A549 (cell line): ENCODE measurements around the gene CLTCL1.
"Not testable (repeated sequence)": the region's sequence is repeated elsewhere in the genome, so short reads cannot be mapped to it uniquely, and the experiment has no call there.

Experiments
- BHLHE40 ChIP-seq: IDR thresholded peaks from 2 replicates; pipeline ENCODE4 v1.6.1; 2012; ENCODE audit warnings: low read depth, low read length, inconsistent platforms
- MAZ ChIP-seq: fragments of 150-350 bp; IDR thresholded peaks from 2 replicates; pipeline ENCODE4 v1.6.1; 2014; ENCODE audit warnings: antibody characterized with exemption, low read depth, low read length, borderline replicate concordance
- POLR2A ChIP-seq: IDR thresholded peaks from 2 replicates; pipeline ENCODE4 v1.6.1; 2012; ENCODE audit warnings: mild to moderate bottlenecking, low read length
- RAD21 ChIP-seq, 2 experiments: fragments of >200 bp in 1 of 2; sonication (Bioruptor Twin) in 1 of 2; formaldehyde crosslinking in 1 of 2; IDR thresholded peaks in 1 of 2; conservative IDR thresholded peaks in 1 of 2; 2 replicates in 1 of 2; 3 replicates in 1 of 2; pipeline ENCODE4 v1.6.1; 2012 to 2018; ENCODE audit warnings: inconsistent platforms in 1 of 2
- TF ChIP-seq, protein P1 (sequence below): fragments of 250-450 bp; sonication (Bioruptor Pico); IDR thresholded peaks from 2 replicates; pipeline ENCODE4 v1.5.0; 2021; ENCODE audit warnings: mild to moderate bottlenecking, moderate library complexity, borderline replicate concordance

DNA sequence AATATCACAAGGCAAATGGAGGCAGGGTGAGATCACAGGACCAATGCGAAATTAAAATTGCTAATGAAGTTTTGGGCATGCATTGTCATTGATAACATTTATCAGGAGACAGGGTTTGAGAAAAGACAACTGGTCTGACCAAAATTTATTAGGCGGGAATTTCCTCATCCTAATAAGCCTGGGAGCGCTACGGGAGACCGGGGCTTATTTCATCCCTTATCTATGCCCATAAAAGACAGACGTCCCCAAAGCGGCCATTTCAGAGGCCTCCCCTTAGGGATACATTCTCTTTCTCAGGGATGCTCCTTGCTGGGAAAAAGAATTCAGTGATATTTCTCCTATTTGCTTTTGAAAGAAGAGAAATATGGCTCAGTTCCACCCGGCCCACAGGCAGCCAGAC lies 28.6 kb upstream of the CLTCL1 start:
- not testable (repeated sequence) for TF ChIP-seq MAZ; POLR2A; RAD21 (conservative IDR thresholded peaks at IDR 0.05 in 1 of 2, IDR thresholded peaks at IDR 0.05 in 1 of 2); BHLHE40
- TF ChIP-seq, protein P1, sequence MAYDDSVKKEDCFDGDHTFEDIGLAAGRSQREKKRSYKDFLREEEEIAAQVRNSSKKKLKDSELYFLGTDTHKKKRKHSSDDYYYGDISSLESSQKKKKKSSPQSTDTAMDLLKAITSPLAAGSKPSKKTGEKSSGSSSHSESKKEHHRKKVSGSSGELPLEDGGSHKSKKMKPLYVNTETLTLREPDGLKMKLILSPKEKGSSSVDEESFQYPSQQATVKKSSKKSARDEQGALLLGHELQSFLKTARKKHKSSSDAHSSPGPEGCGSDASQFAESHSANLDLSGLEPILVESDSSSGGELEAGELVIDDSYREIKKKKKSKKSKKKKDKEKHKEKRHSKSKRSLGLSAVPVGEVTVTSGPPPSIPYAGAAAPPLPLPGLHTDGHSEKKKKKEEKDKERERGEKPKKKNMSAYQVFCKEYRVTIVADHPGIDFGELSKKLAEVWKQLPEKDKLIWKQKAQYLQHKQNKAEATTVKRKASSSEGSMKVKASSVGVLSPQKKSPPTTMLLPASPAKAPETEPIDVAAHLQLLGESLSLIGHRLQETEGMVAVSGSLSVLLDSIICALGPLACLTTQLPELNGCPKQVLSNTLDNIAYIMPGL (CRISPR knock-in tag): not testable (repeated sequence)
